PFSK-1 (cell line): ENCODE measurements around the gene PRMT2.

Source experiments
- FOXP2 ChIP-seq: optimal IDR thresholded peaks from 2 replicates; pipeline ENCODE3; 2011; ENCODE audit warnings: borderline replicate concordance, control low read depth, inconsistent platforms; ENCODE audit not compliant: insufficient read depth; ENCODE audit errors: extremely low read length, extremely low read depth
- POLR2AphosphoS5 ChIP-seq: IDR thresholded peaks from 2 replicates; pipeline ENCODE4 v1.6.1; 2012; ENCODE audit warnings: low read depth, mild to moderate bottlenecking, control low read depth, low read length, moderate library complexity
- SIN3A ChIP-seq: IDR thresholded peaks from 2 replicates; pipeline ENCODE4 v1.6.1; 2012; ENCODE audit warnings: mild to moderate bottlenecking, low read length, moderate library complexity, borderline replicate concordance; ENCODE audit not compliant: insufficient read depth
- TAF1 ChIP-seq: IDR thresholded peaks from 2 replicates; pipeline ENCODE4 v1.6.1; 2012; ENCODE audit warnings: low read length, control low read depth, borderline replicate concordance; ENCODE audit not compliant: insufficient read depth
- TF ChIP-seq, protein P1 (sequence below), 2 experiments: IDR thresholded peaks; 2 replicates each; pipeline versions ENCODE4 v1.6.1 to v1.8.0; 2011 to 2012; ENCODE audit warnings: low read depth in 2 of 2, low read length in 2 of 2, control low read depth in 1 of 2, inconsistent platforms in 1 of 2, mild to moderate bottlenecking in 1 of 2, moderate library complexity in 1 of 2; ENCODE audit not compliant: insufficient read depth in 1 of 2

Gene PRMT2

DNA sequence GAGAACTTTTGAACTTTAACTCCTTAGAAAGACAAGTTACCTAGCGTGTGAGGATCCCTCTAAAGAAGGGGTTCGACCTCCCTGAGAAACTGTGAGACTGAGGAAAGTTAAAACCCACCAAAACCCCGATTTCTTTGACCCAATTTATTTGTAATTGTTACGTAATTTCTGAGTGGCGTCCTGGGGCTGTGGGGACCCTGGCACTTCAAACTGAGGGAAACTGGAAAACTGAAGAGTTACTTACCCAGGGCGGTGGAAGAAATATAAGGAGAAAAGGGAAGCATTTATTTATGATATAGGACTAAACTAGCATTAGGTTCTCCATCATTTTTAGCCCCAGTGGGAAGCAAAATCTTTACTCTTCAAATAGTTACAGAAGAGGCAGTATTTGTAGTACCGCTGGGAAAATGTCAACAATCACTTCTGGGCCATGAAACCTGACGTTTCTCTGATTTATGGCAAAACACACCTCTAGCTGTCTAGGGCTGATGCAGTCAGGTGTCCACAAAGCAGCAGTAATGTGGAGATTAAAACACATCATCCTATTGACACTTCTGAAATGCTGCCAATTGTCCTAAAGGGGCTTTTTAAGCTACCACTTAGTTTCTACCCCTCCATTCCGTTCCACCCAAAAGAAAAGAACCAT is 31.0 kb upstream of the PRMT2 start:
- TF ChIP-seq TAF1 (no peak), SIN3A (no peak), POLR2AphosphoS5 (no peak), FOXP2 (no peak)
- TF ChIP-seq, protein P1, sequence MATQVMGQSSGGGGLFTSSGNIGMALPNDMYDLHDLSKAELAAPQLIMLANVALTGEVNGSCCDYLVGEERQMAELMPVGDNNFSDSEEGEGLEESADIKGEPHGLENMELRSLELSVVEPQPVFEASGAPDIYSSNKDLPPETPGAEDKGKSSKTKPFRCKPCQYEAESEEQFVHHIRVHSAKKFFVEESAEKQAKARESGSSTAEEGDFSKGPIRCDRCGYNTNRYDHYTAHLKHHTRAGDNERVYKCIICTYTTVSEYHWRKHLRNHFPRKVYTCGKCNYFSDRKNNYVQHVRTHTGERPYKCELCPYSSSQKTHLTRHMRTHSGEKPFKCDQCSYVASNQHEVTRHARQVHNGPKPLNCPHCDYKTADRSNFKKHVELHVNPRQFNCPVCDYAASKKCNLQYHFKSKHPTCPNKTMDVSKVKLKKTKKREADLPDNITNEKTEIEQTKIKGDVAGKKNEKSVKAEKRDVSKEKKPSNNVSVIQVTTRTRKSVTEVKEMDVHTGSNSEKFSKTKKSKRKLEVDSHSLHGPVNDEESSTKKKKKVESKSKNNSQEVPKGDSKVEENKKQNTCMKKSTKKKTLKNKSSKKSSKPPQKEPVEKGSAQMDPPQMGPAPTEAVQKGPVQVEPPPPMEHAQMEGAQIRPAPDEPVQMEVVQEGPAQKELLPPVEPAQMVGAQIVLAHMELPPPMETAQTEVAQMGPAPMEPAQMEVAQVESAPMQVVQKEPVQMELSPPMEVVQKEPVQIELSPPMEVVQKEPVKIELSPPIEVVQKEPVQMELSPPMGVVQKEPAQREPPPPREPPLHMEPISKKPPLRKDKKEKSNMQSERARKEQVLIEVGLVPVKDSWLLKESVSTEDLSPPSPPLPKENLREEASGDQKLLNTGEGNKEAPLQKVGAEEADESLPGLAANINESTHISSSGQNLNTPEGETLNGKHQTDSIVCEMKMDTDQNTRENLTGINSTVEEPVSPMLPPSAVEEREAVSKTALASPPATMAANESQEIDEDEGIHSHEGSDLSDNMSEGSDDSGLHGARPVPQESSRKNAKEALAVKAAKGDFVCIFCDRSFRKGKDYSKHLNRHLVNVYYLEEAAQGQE (IDR thresholded peaks at IDR 0.05; ENCODE audit: insufficient read depth in 1 of 2, low read depth in 2 of 2, low read length in 2 of 2), result no peak

- TF ChIP-seq POLR2AphosphoS5 (no peak), SIN3A (no peak), FOXP2 (no peak), TAF1 (no peak)
- TF ChIP-seq, protein P1 (IDR thresholded peaks at IDR 0.05; ENCODE audit: insufficient read depth in 1 of 2, low read depth in 2 of 2, low read length in 2 of 2), result no peak
Measured at GRCh38 chr21:46604975-46605766, 30.3 kb upstream of the PRMT2 start, which contains the start of gene S100B. S100B (minus strand) TSS chr21:46605082; CDS start chr21:46602415, 2,667 bp downstream.

DNA sequence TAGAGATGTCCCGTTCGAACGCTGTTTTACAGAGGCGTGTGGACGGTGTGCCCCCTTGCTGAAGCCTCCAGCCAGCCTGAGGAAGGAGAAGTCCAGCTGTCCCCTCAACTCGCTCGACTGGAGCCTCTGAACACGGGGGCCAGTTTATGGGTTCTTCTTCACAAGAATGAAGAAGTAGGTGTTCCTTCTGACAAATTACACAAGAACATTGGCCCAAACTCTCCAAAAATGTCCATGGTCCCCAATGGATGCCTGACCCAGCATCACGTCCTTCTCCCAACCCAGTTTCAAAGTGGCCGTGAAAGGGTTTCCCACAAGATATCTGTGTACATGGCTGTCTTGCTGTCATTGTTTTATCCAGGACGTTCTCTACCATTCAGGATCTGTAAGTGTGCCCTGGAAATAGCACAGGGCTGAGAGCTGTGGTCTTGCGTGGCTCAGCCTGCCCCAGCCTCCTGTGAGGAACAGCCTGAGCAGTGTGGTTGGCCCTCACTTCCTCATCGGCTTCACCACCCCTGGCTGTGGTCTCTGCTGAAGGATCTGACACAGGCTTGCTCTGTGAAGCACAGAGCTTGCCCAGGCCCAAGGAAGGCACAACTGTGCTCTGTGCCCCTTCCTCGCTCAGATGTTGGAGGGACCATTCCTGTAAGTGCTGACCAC is 29.6 kb upstream of the PRMT2 start:
- TF ChIP-seq, protein P1 (IDR thresholded peaks at IDR 0.05; ENCODE audit: insufficient read depth in 1 of 2, low read depth in 2 of 2, low read length in 2 of 2), result no peak
- no peak for TF ChIP-seq POLR2AphosphoS5
- no peak for TF ChIP-seq TAF1
- no peak for TF ChIP-seq FOXP2
- TF ChIP-seq SIN3A, result no peak

GRCh38 chr21:46606427-46606813 is 29.1 kb upstream of the PRMT2 start:
- TF ChIP-seq SIN3A (no peak), POLR2AphosphoS5 (no peak), FOXP2 (no peak), TAF1 (no peak)
- TF ChIP-seq, protein P1 (IDR thresholded peaks at IDR 0.05; ENCODE audit: insufficient read depth in 1 of 2, low read depth in 2 of 2, low read length in 2 of 2), result no peak
